Posterior vena cava (tissue), 2 donors: ENCODE results near the gene NKD1. TPM values are rescaled to one million over a fixed set of nuclear protein-coding genes. Genes with fewer than 3 reads are reported as not detected.

ENCODE experiments used
- DNase-seq: peaks from one replicate; pipeline ENCODE4 v3.0.0-alpha.2; 2020; ENCODE audit warnings: low spot score
- intact Hi-C, 2 donors: fragments of 100-400 bp; cut with DNase I; formaldehyde crosslinking; loops; one replicate each; pipeline versions ENCODE4 v1.14.1 to v1.14.2; 2022 to 2023
- total RNA-seq, 2 donors: library from RNA; stranded (reverse); fragmentation: NEBNext Ultra II Directional; extraction: Animal tissue kit (Norgen Biotek cat#: 25700); gene quantifications; one replicate each; pipeline ENCODE4 v1.2.1, GENCODE V29; 2021
- donor health status: DM: yes; HTN: yes; CAD: no.
- donor health status: DM: yes; HTN: yes; CAD: no.

The NKD1 gene
- total RNA-seq, 2 donors from 2014 or later = 25.7 to 67.6 TPM

DNA sequence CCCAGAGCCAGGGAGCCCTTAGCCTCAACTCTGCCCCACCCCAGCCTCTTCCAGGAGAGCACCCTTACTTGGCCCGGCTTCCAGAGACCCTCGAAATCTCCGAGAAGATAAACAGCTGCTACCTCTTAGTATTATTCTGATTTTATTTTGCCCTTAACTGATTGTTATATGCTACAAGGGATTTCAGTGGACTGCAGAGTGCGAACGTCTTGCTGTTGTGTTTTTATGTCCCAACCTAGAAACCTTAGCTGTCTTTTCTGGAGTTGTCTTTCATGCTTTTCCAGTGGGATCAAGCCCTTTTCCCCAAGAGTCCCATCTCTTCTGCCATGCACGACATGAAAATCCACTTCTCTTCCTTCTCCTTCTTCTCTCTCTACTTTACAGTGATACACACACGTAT is 85.9 kb downstream of the NKD1 start:
- DNase-seq = no peak
- intact Hi-C loops = loop anchor here in 1 of 2 donors (5.0 kb wide), 1 partner anchor 673 kb away; no protein-coding TSS in a partner anchor

- DNase-seq = no peak
- intact Hi-C loops = loop anchor here in 1 of 2 donors (5.0 kb wide), 1 partner anchor 672 kb away; no protein-coding TSS in a partner anchor
Observed at GRCh38 chr16:50634947-50635346, 86.8 kb downstream of the NKD1 start.

GRCh38 chr16:50635505-50636392 is 87.6 kb downstream of the NKD1 start:
- no peak for DNase-seq
- intact Hi-C loops = no loop called here

DNA sequence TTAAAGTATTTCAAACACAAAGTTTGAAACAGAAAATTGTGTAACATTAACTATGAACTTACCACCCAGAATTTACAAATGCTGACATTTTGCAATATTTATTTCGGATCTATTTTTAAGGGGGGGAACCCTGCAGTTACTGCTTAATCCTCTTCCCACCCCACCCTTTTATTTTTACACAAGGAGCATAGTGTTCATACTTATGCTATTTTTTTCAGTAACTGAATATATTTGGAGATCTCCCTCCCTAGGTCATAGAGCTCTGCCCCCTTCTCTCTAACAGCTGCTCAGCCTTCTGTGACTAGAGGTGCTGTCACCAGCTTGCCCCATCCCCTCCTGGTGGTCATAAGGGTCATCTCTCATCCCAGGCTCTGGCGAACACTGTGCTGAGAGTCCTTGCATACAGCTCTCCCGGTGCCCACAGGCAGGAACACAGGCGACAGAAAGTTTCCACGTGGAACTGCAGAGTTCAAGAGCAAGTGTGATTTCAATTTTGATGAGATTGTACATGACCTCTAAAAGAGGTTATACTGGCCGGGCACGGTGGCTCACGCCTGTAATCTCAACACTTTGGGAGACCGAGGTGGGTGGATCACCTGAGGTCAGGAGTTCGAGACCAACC is 88.7 kb downstream of the NKD1 start:
- no peak for DNase-seq
- intact Hi-C loops = no loop called here

GRCh38 chr16:50637716-50638602 is 89.8 kb downstream of the NKD1 start:
- DNase-seq = no peak
- intact Hi-C loops = no loop called here

DNA sequence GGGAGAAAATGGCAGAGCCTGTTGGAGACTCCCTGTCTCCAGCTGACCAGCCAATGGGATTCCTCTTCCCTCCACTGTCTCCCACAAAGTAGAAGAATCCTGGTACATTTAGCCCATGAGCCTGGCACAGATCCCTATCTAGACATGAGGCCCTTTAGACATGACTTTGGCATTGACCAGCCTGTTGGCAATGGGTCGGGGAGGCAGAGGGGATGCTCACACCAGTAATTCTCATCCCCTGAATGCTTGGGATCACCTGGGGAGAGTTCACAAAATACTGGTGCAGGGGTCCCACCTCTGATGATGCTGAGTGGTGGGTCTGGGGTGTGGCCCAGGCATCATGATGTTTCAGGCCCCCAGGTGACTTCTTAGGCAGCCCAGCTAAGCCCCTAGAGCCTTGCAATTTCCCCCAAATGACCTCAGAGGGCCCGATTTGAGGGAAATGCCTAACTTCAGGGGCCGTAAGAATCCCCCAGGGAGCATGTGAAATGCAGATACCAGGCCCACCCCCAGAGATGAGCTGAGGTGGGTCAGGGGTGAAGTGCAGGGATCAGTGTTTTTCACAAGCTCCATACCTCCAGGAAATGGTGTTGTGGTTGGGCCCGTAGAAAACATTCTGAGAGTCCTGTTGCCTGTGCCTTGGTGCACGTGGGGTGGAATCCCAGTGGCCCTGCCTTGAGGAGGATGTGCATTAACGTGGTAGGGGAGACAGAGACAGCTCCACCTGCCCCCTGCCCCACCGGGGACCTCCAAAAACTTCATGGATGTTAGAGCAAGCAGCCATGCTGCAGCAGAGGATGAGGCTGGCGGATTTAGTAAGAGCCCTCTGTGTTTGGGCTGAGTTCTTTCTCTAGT is 90.8 kb downstream of the NKD1 start:
- DNase-seq = no peak
- intact Hi-C loops = no loop called here

DNA sequence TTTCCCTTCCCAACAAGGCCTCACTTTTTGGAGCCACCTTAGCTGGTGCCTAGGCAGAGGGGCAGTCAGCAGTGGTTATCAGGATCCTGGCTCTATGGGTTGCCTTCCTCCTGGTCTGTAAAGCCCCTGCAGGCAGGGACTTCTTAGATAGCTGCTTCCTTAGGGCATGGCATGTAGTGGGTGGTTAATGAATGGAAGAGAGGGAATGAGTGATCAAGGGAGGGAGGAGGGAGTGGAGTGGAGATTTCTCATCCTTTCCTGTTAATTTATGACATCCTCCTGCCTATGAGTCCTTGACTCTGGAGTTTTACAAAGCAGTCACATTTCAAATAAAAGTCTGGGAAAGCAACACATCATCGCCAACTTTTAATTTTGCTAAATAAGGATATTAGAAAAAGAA is 92.2 kb downstream of the NKD1 start:
- intact Hi-C loops = no loop called here
- DNase-seq = no peak

DNA sequence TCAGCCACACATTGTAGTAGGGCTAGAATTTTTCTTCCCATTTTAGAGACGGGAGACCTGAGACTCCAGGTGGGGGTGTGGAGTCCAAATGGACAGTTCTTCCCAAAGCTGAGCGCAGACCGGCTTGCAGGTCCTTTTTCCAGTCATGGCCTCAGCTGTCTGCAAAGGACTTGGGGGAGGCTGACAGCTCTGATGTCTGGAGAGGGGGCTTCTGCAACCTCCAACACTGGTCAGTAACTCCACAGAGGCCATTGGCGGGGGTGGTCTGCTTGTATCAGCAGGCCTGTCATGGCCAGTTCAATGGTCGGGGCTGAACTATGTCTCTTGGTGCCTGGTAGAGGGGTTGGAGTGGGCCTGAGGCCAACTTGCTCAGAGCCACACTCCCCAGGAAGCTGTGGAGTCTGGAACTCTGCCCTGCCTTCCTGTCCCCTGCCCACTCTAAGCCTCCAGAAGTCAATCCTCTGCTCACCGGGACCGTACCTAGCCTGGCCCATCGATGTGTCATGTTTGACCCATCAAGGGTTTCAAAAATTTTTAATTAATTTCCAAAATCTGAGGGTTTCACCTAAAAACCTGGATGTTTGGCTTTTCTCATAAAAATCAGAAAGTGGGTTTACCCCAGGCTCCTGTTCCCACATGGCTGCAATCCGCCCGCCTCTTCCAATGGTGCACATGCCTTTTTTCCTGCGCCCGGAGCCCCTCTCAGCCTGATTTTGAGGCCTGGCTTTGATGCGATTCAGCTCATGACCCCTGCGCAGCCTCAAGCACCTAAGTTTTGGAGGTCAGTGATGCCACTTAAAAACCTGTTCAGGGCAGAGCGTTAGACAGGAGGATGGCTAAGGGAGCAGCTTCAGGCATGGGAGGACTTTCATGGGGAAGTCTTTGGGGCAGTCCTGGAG is 93.0 kb downstream of the NKD1 start:
- intact Hi-C loops = no loop called here
- DNase-seq = no peak

DNA sequence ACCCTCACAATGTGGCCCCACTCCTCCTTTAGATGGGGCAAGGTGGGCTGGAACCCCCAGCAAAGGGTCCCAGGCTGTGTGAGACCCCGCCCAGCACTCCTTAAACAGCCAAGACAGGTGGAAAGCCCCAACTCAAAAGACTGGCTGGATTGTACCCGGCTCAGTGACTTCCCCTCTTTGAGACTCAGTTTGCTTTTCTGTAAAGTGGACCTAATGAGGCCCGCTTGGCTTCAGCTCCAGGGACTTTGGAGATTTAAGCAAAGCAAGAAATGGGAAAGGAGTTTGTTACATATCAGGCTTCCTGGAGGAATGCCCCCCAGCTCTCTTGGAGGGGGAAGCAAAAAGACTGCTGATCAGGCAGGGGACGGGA is 93.6 kb downstream of the NKD1 start:
- intact Hi-C loops = no loop called here
- DNase-seq = no peak

GRCh38 chr16:50642349-50642748 is 94.2 kb downstream of the NKD1 start:
- intact Hi-C loops = no loop called here
- no peak for DNase-seq

DNA sequence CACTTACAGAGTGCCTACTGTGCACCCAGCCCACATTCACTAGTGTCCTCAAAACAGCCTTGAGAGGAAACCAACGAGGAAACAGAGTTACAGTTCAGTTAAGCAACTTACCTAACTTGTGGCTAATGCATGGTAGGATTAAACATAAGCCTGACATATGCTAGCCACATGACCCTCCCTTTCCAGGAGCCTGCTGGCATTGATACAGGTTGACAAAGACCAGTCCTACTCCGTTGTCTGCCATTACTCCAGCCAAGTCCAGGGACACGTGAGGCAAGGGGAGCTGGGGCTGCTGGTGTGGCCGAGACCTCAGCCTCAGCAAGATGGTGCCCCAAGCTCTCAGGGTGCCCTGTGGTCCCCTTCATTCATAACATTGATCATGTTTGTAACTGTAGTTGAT is 95.0 kb downstream of the NKD1 start:
- no peak for DNase-seq
- intact Hi-C loops = no loop called here

DNA sequence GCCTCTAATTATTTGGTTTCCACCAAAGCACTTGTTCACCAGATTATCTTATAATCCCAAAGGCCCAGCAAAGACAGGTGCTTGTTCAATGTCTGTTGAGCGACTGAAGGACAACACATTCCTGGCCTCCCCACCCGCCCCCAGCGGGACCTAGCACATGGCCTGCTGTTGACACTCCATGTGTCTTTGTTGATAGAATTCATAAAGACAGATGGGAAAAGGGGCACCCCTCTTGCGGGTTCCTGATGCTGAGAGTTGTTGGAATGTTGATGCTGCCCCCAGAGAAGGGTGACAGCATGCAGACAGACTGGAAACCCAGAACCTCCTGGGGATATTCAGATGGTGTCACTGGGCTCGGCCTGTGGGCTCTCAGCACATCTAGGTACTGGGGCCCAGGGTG is 96.0 kb downstream of the NKD1 start:
- intact Hi-C loops = no loop called here
- DNase-seq = no peak

DNA sequence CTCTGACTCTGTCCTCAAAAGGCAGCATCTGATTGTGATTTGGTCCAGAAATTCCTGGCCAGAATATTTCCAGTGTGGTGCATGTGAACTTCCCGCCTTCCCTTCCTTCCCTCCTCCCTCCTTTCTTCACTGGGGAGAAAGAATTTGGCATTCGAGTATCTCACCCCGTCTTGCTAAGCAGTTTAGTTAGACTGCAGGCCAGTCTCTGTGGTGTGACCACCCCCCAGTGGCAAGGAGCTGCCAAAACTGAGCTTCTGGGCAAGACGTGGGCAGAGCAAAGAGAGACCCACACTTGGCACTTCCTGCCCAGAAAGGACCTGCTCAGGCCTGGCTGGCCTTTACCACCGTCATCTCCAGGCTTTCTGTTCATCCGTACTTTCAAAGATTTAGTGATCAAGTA is 96.5 kb downstream of the NKD1 start:
- intact Hi-C loops = no loop called here
- no peak for DNase-seq

DNA sequence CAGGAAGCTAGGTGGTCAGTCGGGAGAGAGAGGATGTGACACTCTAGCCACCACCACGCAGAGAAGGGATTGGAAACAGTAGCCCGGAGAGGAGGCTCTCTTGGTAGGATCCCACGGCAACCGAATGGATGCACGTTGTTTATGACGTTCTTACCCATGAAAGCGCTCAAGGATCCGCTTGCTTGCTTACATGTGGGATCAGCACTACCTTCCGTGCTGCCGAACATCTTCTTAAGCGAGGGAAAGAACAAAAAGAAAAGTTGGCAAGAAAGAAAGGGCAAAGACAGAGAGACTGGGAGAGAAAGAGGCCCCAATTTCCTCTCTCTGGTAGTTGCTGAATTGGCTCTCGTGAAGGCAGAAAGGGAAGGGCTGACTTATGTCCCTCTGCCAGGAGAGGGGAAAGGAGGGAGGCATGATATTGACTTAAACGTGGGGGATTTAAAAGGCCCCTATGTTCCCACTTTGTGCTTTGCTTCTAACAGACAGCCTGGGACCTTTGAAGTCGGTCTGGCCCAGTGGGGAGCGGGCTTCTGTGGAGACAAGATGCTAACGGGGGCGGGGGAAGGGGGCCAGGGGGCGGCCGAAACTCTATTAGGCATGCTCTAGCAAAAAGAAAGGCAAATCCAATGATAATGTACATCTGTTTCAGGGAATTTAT is 97.5 kb downstream of the NKD1 start:
- intact Hi-C loops = no loop called here

DNA sequence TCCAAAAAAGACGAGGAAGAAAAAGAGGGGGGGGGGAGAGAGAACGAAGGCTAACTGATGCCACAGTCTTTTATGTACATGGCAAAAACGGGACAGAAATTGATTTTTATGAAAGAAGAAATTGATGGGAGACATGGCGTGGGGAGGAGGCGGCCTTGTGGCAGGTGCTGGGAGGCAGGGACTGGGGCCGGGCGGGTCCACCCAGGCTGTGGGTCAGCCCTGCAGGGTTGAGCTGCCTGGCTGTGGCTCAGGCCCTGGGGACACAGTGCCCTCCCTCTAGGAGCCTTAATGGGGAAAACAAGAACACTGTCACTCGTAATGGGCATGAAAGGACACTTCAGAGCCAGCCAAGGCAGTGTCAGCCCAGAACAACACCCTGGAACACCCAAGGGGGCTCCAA is 98.1 kb downstream of the NKD1 start:
- intact Hi-C loops = no loop called here
- no peak for DNase-seq

More for the DNA sequence above, 97.5 kb downstream of the NKD1 start:
- no peak for DNase-seq

DNA sequence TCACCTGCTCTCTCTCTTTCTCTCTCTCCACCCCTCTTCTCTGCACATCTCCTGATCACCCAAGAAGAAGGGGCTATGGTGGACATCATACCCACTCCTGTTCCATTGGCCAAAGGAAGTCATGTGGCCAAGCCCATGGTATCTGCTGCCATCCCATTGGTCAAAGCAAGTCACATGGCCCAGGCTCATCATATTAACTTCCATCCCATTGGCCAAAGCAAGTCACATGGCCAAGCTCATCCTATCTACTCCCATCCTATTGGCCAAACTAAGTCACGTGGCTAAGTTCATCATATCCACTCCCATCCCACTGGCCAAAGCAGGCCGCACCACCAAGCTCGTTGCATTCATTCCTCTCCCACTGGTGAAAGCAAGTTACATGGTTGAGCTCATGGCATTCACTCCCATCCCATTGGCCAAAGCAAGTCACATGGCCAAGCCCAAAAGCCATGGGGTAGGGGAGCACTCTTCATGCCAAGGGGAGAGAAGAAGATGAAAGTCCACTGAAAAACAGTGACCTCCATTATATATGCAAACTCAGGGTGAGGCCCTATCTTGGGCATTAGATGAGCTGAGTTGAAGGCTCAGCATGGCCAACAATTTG is 103.7 kb downstream of the NKD1 start:
- no peak for DNase-seq
- intact Hi-C loops = loop anchor here in 1 of 2 donors (10.0 kb wide), 1 partner anchor 627 kb away; the partner anchor contains the start of gene CNEP1R1
